HFFc6 (cell line): ENCODE results near the gene URB2. TPM values are rescaled to one million over a fixed set of nuclear protein-coding genes. Genes with fewer than 3 reads are reported as not detected.

Experiments
- DNase-seq: peaks from one replicate; pipeline ENCODE4 v3.0.0-alpha.2; 2018
- H3K27ac Mint-ChIP-seq: 2 replicates; pipeline ENCODE4 v1.8.0; 2020; ENCODE audit warnings: mild to moderate bottlenecking, mixed read lengths
- H3K27me3 Mint-ChIP-seq: 2 replicates; pipeline ENCODE4 v1.8.0; 2021; ENCODE audit warnings: mild to moderate bottlenecking, moderate library complexity, mixed read lengths; ENCODE audit not compliant: insufficient read depth
- H3K36me3 Mint-ChIP-seq: 2 replicates; pipeline ENCODE4 v1.8.0; 2021; ENCODE audit warnings: low read depth, mixed read lengths
- H3K4me1 Mint-ChIP-seq: 2 replicates; pipeline ENCODE4 v1.8.0; 2020; ENCODE audit warnings: low read depth, mixed read lengths
- H3K4me3 Mint-ChIP-seq: 2 replicates; pipeline ENCODE4 v1.8.0; 2020; ENCODE audit warnings: mild to moderate bottlenecking, moderate library complexity, mixed read lengths
- H3K9me3 Mint-ChIP-seq: 2 replicates; pipeline ENCODE4 v1.8.0; 2020; ENCODE audit warnings: mild to moderate bottlenecking, mixed read lengths
- total RNA-seq, 6 experiments: library from RNA; stranded (reverse); fragmentation: NEBNext Ultra II Directional; extraction: Animal tissue kit (Norgen Biotek cat#: 25700); gene quantifications; 2 replicates in 1 of 6; 3 replicates in 5 of 6; pipeline ENCODE4 v1.2.3, GENCODE V29; 2021
- TF ChIP-seq, protein P1 (sequence below): fragments of 200-600 bp; sonication (generic); IDR thresholded peaks from 2 replicates; pipeline ENCODE4 v1.5.0; 2021; ENCODE audit warnings: antibody characterized with exemption, mild to moderate bottlenecking

URB2 gene
- total RNA-seq, 6 experiments from 2014 or later, result 8.8 to 12.6 (median 9.8) TPM

DNA sequence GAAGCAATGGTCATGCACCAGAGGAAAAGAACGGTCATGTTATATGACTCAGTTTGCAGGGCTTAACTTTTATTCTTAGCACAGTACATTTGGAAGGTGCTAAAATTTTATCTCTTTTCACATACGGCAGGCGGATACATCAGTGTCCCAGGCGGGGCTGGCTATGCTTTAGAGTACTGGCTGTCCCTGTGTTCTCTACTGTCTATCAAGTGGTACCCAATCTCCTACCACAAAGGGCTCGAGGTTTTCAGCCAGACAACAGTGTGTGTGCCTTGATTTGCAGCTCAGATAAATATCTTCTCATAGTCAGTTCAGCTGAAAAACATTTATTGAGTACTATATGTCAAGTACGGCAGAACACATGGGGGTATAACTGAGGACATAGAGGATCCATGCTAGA is 65.3 kb downstream of the URB2 start:
- DNase-seq, result no peak
- Mint-ChIP-seq H3K4me1 (peaks cover 11% of the 10 kb centered on the region), H3K4me3 (no peak overlapping the region), H3K9me3 (peaks cover 3% of the 10 kb centered on the region; the same call in 1 of the 2 replicates), H3K27me3 (peaks cover 2% of the 10 kb centered on the region), H3K27ac (no peak overlapping the region), H3K36me3 (no peaks in the 10 kb centered on the region)
- TF ChIP-seq, protein P1, sequence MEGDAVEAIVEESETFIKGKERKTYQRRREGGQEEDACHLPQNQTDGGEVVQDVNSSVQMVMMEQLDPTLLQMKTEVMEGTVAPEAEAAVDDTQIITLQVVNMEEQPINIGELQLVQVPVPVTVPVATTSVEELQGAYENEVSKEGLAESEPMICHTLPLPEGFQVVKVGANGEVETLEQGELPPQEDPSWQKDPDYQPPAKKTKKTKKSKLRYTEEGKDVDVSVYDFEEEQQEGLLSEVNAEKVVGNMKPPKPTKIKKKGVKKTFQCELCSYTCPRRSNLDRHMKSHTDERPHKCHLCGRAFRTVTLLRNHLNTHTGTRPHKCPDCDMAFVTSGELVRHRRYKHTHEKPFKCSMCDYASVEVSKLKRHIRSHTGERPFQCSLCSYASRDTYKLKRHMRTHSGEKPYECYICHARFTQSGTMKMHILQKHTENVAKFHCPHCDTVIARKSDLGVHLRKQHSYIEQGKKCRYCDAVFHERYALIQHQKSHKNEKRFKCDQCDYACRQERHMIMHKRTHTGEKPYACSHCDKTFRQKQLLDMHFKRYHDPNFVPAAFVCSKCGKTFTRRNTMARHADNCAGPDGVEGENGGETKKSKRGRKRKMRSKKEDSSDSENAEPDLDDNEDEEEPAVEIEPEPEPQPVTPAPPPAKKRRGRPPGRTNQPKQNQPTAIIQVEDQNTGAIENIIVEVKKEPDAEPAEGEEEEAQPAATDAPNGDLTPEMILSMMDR, result no peak

- Mint-ChIP-seq H3K4me3 (no peak overlapping the region), H3K36me3 (no peaks in the 10 kb centered on the region), H3K27me3 (peaks cover 9% of the 10 kb centered on the region; the same call in 1 of the 2 replicates), H3K4me1 (peaks cover 11% of the 10 kb centered on the region), H3K9me3 (no peaks in the 10 kb centered on the region), H3K27ac (no peak overlapping the region)
- TF ChIP-seq, protein P1, result no peak
- no peak for DNase-seq
These were observed 67.3 kb downstream of the URB2 start for GRCh38 chr1:229693129-229693900.

DNA sequence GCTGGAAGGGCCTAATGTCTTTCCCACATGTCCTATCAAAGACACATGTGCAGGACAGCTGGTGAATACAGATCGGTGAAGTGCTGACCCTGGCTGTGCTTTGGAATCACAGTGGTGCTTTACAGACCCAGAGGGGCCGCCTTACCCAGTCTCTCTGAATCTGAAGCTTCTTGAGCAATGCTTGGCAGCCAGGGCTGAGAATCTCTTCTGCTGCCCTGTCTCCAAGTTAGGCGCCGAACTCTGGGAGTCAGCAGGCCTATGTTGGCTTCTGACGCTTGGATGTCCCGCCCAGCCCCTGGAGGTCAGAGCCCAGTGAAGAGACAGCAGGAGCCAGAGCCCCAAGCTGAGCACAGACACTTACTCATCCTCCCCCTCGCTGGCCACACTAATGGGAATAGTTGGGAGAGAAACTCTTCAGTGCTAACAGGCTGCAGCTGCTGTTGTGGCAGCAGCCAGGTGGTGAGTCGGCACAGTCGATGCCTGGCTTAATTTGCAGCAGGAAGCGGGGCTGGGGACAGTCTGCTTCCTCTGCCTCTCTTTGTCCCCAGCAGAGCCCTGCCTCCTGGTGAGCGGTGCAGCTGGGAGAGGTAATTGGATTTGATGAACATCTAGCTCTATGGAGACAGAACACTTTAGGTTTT is 68.1 kb downstream of the URB2 start:
- peaks cover 9% of the 10 kb centered on the region for H3K27me3 Mint-ChIP-seq
- H3K4me1 Mint-ChIP-seq, result peaks cover 11% of the 10 kb centered on the region
- H3K4me3 Mint-ChIP-seq, result no peak overlapping the region
- DNase-seq, result peak; percentile 2
- no peaks in the 10 kb centered on the region for H3K9me3 Mint-ChIP-seq
- H3K36me3 Mint-ChIP-seq, result no peaks in the 10 kb centered on the region
- TF ChIP-seq, protein P1, result no peak
- H3K27ac Mint-ChIP-seq, result no peak overlapping the region

DNA sequence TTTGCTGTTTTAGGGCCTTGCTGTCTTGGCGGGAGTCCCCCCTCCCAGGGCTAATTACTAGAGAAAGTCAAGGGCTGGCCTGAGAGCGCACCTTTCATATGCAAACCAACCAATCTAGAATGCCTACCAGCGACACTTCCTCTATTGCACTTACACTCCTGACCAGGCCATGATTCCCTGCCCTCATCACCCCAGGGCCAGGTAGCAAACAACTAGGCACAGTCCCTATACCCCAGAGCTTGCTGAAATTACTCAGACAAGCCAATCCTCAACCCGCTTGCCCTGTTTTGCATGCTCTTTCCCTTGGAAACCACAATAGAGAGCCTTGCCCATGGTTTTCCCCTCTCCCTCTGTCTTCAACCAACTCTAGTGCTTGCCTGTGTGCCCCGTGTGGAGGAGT is 70.3 kb downstream of the URB2 start:
- Mint-ChIP-seq H3K4me3 (no peak overlapping the region), H3K9me3 (no peaks in the 10 kb centered on the region), H3K4me1 (peaks cover 11% of the 10 kb centered on the region), H3K27me3 (peaks cover 9% of the 10 kb centered on the region), H3K27ac (no peak overlapping the region), H3K36me3 (no peaks in the 10 kb centered on the region)
- DNase-seq, result no peak
- TF ChIP-seq, protein P1, result no peak

DNA sequence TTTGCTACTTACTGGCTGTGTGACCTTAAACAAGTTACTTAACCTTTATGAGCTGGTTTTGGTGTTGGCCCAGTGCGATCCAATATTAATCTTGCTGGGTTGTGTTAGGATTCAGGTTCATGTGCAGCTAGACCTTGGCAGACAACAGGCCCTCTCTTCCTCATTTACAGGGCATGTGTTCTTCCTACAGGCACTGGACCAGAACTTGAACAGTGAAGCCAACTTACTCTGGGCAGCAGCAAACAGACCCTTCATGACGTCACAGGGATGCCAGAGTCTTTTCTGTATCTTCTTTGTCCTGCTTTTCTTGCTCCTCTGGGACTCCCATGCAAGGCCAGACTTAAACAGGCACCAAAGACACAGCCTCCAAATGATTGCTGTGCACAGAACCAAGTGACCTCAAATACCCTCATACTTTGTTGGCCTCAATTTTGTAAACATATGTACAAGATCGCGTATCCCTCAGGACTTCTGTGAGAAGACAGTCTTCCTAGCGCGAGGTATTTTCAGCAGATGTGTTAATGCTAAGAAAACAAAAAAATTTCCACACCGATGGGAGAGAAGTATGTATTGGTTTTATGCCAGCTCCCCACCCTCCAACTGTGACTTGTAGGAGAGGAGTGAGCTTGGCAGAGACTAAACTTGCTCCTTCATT is 73.7 kb downstream of the URB2 start:
- H3K9me3 Mint-ChIP-seq, result no peaks in the 10 kb centered on the region
- DNase-seq, result no peak

More for the DNA sequence above, 73.7 kb downstream of the URB2 start:
- Mint-ChIP-seq H3K4me3 (no peak overlapping the region), H3K27ac (no peak overlapping the region), H3K36me3 (no peaks in the 10 kb centered on the region), H3K27me3 (peaks cover 9% of the 10 kb centered on the region), H3K4me1 (no peaks in the 10 kb centered on the region; the same call in 1 of the 2 replicates)
- TF ChIP-seq, protein P1, result no peak
